Measurements from ENCODE around the gene WNT5A. TPM values are rescaled to one million over a fixed set of nuclear protein-coding genes. Genes with fewer than 3 reads are reported as not detected.

The WNT5A gene
- polyA plus RNA-seq, 2 of the 4 experiments (the other 2 are of a cell fraction), result 0.10 to 1.1 TPM

GRCh38 chr3:55490276-55490913, 3.3 kb upstream of the WNT5A start (continued):
- no peak for TF ChIP-seq CTCF (IDR thresholded peaks at IDR 0.05)
- no peak for TF ChIP-seq KDM1A (IDR thresholded peaks at IDR 0.05; ENCODE audit: low read depth)

DNA sequence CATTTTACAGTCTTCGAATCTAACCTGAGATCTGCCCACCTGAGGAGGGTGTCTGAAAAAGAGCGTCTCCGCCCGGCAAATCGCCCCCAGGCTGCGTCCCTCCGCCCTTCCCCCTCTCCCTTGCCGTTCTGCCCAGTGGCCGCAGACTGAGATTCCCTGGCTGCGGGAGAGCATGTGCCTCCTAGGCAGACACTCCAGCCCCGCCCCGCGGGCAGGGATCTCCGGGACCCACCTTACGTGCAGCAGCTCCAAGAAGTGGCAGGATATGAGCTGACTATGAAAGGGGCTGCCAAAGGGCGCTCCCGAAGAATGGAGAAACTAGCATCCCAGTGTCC, 2.7 kb upstream of the WNT5A start:
- H3K4me3 ChIP-seq, result no peak overlapping the region
- no peak for FAIRE-seq

DNA sequence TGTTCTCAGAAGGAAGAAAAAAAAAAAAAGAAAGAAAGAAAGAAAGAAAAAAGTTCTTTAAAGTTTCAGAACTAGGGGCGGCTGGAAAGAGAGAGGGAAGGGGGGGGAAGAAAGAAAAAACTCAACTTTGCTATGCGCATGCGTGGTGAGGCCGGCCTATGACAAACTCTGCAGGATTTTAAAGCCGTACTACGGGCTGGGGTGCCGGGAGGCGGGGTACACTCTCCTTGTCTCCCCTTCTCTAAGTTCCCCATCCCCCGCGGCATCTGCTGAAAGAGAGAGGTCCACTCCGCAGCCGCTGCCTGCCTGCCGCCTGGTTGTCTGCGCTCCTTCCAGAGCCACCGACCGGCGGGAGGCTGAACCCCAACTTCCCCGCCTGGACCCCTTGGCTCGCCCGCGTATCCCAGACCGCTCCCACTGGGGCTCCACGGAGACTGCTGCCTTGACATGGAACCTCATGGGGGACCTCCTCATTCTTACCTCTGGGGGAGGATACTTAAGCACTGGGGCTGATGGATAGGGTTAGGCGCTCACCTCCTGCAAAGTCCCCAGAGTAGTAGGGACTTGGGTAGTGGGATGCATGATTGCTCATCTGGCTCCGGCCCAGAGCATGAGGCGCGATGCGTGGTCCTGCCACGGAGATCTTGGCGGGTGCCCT, 1.4 kb upstream of the WNT5A start:
- ChIA-PET CTCF (interaction anchor here (1.2 to 1.7 kb wide), 2 partner anchors 618 to 763 kb away, joined by 3 to 5 read pairs; no protein-coding TSS in a partner anchor), POLR2A (no interaction called here)
- Histone ChIP-seq H3K4me3 (peak overlapping the region; percentile 65), H3K4me2 (peak overlapping the region; percentile 97), H3K4me1 (peaks cover 4% of the 10 kb centered on the region; the same call in 1 of the 3 replicates), H3K27ac (peak overlapping the region; percentile 51 to 81; a peak in 4 of 6 replicates), H3K9me3 (no peaks in the 10 kb centered on the region)
- 0% methylated on average over 12 of the region's 30 CpGs for WGBS (ENCODE audit: missing lambda C conversion rate)
- peak; percentile 32 to 42; a peak in 3 of 6 replicates for ATAC-seq
- peak; percentile 35 to 37 for DNase-seq (ENCODE audit: low read depth in 1 of 2, low spot score in 1 of 2)
- no peak for FAIRE-seq
- TF ChIP-seq EHF (CRISPR knock-in tag; IDR thresholded peaks at IDR 0.05), result no peak
- TF ChIP-seq FOXS1 (CRISPR knock-in tag; IDR thresholded peaks at IDR 0.05), result no peak
- TF ChIP-seq HEYL (CRISPR knock-in tag; IDR thresholded peaks at IDR 0.05), result no peak
- no peak for TF ChIP-seq HOXA7 (CRISPR knock-in tag; IDR thresholded peaks at IDR 0.05)
- TF ChIP-seq ZFP36 (IDR thresholded peaks at IDR 0.05; ENCODE audit: borderline replicate concordance, partially characterized antibody), result no peak
- TF ChIP-seq HOXB13 (CRISPR knock-in tag; IDR thresholded peaks at IDR 0.05; ENCODE audit: low read depth), result no peak
- no peak for TF ChIP-seq RAD21 (conservative IDR thresholded peaks at IDR 0.05 in 1 of 2, IDR thresholded peaks at IDR 0.05 in 1 of 2)
- TF ChIP-seq BHLHE40 (IDR thresholded peaks at IDR 0.05; ENCODE audit: low read depth, low read length), result no peak

More for the DNA sequence above, 2.7 kb upstream of the WNT5A start:
- Histone ChIP-seq H3K27ac (no peak overlapping the region), H3K4me1 (peaks cover 4% of the 10 kb centered on the region; the same call in 1 of the 3 replicates), H3K9me3 (no peaks in the 10 kb centered on the region), H3K4me2 (no peak overlapping the region)
- ChIA-PET CTCF (no interaction called here), POLR2A (no interaction called here)
- TF ChIP-seq KDM1A (IDR thresholded peaks at IDR 0.05; ENCODE audit: low read depth), result no peak
- TF ChIP-seq E2F6 (IDR thresholded peaks at IDR 0.05; ENCODE audit: borderline replicate concordance, low read depth), result no peak
- no peak for TF ChIP-seq CHD2 (IDR thresholded peaks at IDR 0.05; ENCODE audit: low read length, partially characterized antibody)
- no peak for TF ChIP-seq RFX5 (IDR thresholded peaks at IDR 0.05)
- TF ChIP-seq ELK1 (IDR thresholded peaks at IDR 0.05; ENCODE audit: low read depth, low read length), result no peak
- DNase-seq (ENCODE audit: low read depth in 1 of 2, low spot score in 1 of 2) (no peak), ATAC-seq (no peak)
- no CpG with 5 or more reads among the region's 17 CpGs for WGBS (ENCODE audit: missing lambda C conversion rate)
